Loucy (cell line): ENCODE measurements around the gene GLG1.

Experiments
- H2AFZ ChIP-seq: fragments of 200-600 bp; sonication (generic); 2 replicates; pipeline ENCODE4 v1.6.0; 2016; ENCODE audit warnings: antibody characterized with exemption, mild to moderate bottlenecking, low read length, moderate library complexity
- H3F3A ChIP-seq: fragments of 200-600 bp; 2 replicates; pipeline ENCODE4 v1.6.0; 2016; ENCODE audit warnings: antibody characterized with exemption, low read depth, mild to moderate bottlenecking
- H3K27me3 ChIP-seq: fragments of 200-600 bp; sonication (generic); 2 replicates; pipeline ENCODE4 v1.6.1; 2014; ENCODE audit warnings: low read length, mild to moderate bottlenecking; ENCODE audit not compliant: insufficient read depth, poor library complexity, severe bottlenecking
- H3K36me3 ChIP-seq: fragments of 200-600 bp; sonication (generic); 2 replicates; pipeline ENCODE4 v1.6.1; 2016; ENCODE audit warnings: low read length; ENCODE audit not compliant: insufficient read depth
- H3K4me1 ChIP-seq: fragments of 200-600 bp; sonication (generic); 2 replicates; pipeline ENCODE4 v1.5.1; 2014; ENCODE audit warnings: low read length, mild to moderate bottlenecking; ENCODE audit not compliant: insufficient read depth, poor library complexity, severe bottlenecking
- H3K4me2 ChIP-seq: fragments of 200-600 bp; sonication (generic); 2 replicates; pipeline ENCODE4 v1.6.0; 2014; ENCODE audit warnings: antibody characterized with exemption, low read length, low read depth, mild to moderate bottlenecking; ENCODE audit not compliant: poor library complexity, severe bottlenecking
- H3K4me3 ChIP-seq: fragments of 200-600 bp; sonication (generic); 2 replicates; pipeline ENCODE4 v1.5.1; 2014; ENCODE audit warnings: low read length, mild to moderate bottlenecking, mixed read lengths; ENCODE audit not compliant: poor library complexity, severe bottlenecking
- H3K79me2 ChIP-seq: fragments of 200-600 bp; sonication (generic); 2 replicates; pipeline ENCODE4 v1.6.1; 2014; ENCODE audit warnings: low read length; ENCODE audit not compliant: insufficient read depth
- H3K9ac ChIP-seq: fragments of 200-600 bp; sonication (generic); 2 replicates; pipeline ENCODE4 v1.6.0; 2014; ENCODE audit warnings: mild to moderate bottlenecking, low read depth, low read length, moderate library complexity; ENCODE audit not compliant: poor library complexity, severe bottlenecking
- H3K9me2 ChIP-seq: fragments of 200-600 bp; sonication (generic); replicated peaks from 2 replicates; pipeline ENCODE4 v1.6.1; 2016; ENCODE audit warnings: low read depth, low read length, mixed read lengths
- H3K9me3 ChIP-seq: fragments of 200-600 bp; sonication (generic); 2 replicates; pipeline ENCODE4 v1.6.1; 2014; ENCODE audit warnings: mild to moderate bottlenecking, antibody characterized with exemption, low read length, low read depth; ENCODE audit not compliant: insufficient read depth
- H4K20me1 ChIP-seq: fragments of 200-600 bp; sonication (generic); 2 replicates; pipeline ENCODE4 v1.6.0; 2014; ENCODE audit warnings: antibody characterized with exemption, low read length, mild to moderate bottlenecking; ENCODE audit not compliant: insufficient read depth, poor library complexity, severe bottlenecking
- EZH2phosphoT487 ChIP-seq: fragments of 200-600 bp; IDR thresholded peaks from 2 replicates; pipeline ENCODE4 v1.6.1; 2018; ENCODE audit warnings: antibody characterized with exemption, mild to moderate bottlenecking, moderate library complexity, borderline replicate concordance
- TF ChIP-seq, protein P1 (sequence below): fragments of 200-600 bp; sonication (generic); conservative IDR thresholded peaks from 2 replicates; pipeline ENCODE4 v1.5.1; 2014; ENCODE audit warnings: mild to moderate bottlenecking, antibody characterized with exemption, low read length

Gene GLG1

GRCh38 chr16:74635303-74635702 lies 28.4 kb upstream of the GLG1 start:
- Histone ChIP-seq H3K9me2 (no peaks in the 10 kb centered on the region), H4K20me1 (no peaks in the 10 kb centered on the region), H3K27me3 (no peaks in the 10 kb centered on the region), H3K79me2 (no peaks in the 10 kb centered on the region), H3F3A (no peaks in the 10 kb centered on the region), H3K9me3 (no peaks in the 10 kb centered on the region), H3K4me3 (no peak overlapping the region), H3K9ac (no peak overlapping the region), H3K4me2 (no peak overlapping the region), H3K36me3 (peaks cover 95% of the 10 kb centered on the region), H2AFZ (no peak overlapping the region), H3K4me1 (no peaks in the 10 kb centered on the region)
- no peak for TF ChIP-seq EZH2phosphoT487
- TF ChIP-seq, protein P1, sequence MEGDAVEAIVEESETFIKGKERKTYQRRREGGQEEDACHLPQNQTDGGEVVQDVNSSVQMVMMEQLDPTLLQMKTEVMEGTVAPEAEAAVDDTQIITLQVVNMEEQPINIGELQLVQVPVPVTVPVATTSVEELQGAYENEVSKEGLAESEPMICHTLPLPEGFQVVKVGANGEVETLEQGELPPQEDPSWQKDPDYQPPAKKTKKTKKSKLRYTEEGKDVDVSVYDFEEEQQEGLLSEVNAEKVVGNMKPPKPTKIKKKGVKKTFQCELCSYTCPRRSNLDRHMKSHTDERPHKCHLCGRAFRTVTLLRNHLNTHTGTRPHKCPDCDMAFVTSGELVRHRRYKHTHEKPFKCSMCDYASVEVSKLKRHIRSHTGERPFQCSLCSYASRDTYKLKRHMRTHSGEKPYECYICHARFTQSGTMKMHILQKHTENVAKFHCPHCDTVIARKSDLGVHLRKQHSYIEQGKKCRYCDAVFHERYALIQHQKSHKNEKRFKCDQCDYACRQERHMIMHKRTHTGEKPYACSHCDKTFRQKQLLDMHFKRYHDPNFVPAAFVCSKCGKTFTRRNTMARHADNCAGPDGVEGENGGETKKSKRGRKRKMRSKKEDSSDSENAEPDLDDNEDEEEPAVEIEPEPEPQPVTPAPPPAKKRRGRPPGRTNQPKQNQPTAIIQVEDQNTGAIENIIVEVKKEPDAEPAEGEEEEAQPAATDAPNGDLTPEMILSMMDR: no peak

DNA sequence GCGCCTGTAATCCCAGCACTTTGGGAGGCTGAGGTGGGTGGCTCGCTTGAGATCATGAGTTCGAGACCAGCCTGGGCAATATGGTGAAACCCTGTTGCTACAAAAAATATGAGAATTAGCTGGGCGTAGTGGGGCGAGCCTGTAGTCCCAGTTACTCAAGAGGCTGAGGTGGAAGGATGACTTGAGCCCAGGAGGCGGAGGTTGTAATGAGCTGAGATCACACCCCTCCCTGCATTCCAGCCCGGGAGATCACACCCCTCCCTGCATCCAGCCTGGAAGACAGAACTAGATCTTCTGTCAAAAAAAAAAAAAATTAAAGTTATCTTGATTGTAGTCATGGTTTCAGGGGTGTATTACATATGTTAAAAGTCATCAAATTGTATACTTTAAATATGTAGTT lies 26.8 kb upstream of the GLG1 start:
- TF ChIP-seq, protein P1: no peak
- TF ChIP-seq EZH2phosphoT487: no peak
- Histone ChIP-seq H3K36me3 (peaks cover 96% of the 10 kb centered on the region), H3K9me2 (no peaks in the 10 kb centered on the region), H3F3A (no peaks in the 10 kb centered on the region), H2AFZ (no peak overlapping the region), H3K4me3 (no peak overlapping the region), H3K9ac (no peak overlapping the region), H3K4me1 (no peaks in the 10 kb centered on the region), H3K9me3 (no peaks in the 10 kb centered on the region), H3K4me2 (no peak overlapping the region), H4K20me1 (peaks cover 4% of the 10 kb centered on the region), H3K27me3 (no peaks in the 10 kb centered on the region), H3K79me2 (no peaks in the 10 kb centered on the region)

- Histone ChIP-seq H3K4me3 (no peak overlapping the region), H3K27me3 (no peaks in the 10 kb centered on the region), H3K9me2 (no peaks in the 10 kb centered on the region), H3F3A (no peaks in the 10 kb centered on the region), H3K4me1 (no peaks in the 10 kb centered on the region), H4K20me1 (peaks cover 20% of the 10 kb centered on the region), H2AFZ (no peak overlapping the region), H3K36me3 (peaks cover 100% of the 10 kb centered on the region), H3K9ac (no peak overlapping the region), H3K9me3 (no peaks in the 10 kb centered on the region), H3K79me2 (no peaks in the 10 kb centered on the region), H3K4me2 (no peak overlapping the region)
- no peak for TF ChIP-seq EZH2phosphoT487
- TF ChIP-seq, protein P1: no peak
These were observed 20.7 kb upstream of the GLG1 start for GRCh38 chr16:74627506-74628220.
